Keratinocyte (primary cell): ENCODE measurements around the gene HAVCR2.

Experiments used
- EZH2 ChIP-seq: IDR thresholded peaks from one replicate; pipeline ENCODE4 v1.6.1; 2012; ENCODE audit warnings: inconsistent platforms, mild to moderate bottlenecking, low read length, moderate library complexity
- TF ChIP-seq, protein P1 (sequence below), 3 experiments: IDR thresholded peaks in 1 of 3; conservative IDR thresholded peaks in 1 of 3; optimal IDR thresholded peaks in 1 of 3; 2 replicates in 2 of 3; 3 replicates in 1 of 3; pipeline versions ENCODE3 to v1.5.1; 2011; ENCODE audit warnings: low read length in 3 of 3, mild to moderate bottlenecking in 3 of 3, moderate library complexity in 2 of 3, control low read depth in 1 of 3, inconsistent platforms in 1 of 3; ENCODE audit not compliant: insufficient read depth in 2 of 3; ENCODE audit errors: extremely low read depth in 1 of 3

DNA sequence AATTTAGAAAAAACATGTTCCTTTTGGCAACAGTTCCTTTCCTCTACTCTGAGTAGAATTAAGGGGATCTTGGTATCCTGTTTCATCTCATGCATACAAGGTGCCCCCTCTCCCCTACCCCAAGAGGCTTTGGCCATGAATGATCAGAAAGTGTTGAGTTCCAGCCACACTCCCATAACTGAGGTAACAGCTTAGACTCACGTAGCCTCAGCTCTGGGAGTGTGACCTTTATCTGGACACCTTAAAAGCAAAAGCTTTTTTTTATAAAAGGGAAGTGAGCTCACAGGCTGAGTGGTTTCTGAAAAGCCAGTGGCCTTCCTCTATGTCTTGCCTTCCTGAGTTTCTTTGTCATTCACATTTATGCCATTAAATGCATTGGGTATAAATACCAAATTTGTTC lies 900 bp upstream of the HAVCR2 start:
- TF ChIP-seq, protein P1, sequence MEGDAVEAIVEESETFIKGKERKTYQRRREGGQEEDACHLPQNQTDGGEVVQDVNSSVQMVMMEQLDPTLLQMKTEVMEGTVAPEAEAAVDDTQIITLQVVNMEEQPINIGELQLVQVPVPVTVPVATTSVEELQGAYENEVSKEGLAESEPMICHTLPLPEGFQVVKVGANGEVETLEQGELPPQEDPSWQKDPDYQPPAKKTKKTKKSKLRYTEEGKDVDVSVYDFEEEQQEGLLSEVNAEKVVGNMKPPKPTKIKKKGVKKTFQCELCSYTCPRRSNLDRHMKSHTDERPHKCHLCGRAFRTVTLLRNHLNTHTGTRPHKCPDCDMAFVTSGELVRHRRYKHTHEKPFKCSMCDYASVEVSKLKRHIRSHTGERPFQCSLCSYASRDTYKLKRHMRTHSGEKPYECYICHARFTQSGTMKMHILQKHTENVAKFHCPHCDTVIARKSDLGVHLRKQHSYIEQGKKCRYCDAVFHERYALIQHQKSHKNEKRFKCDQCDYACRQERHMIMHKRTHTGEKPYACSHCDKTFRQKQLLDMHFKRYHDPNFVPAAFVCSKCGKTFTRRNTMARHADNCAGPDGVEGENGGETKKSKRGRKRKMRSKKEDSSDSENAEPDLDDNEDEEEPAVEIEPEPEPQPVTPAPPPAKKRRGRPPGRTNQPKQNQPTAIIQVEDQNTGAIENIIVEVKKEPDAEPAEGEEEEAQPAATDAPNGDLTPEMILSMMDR (optimal IDR thresholded peaks at IDR 0.05 in 1 of 3, IDR thresholded peaks at IDR 0.05 in 1 of 3, conservative IDR thresholded peaks at IDR 0.05 in 1 of 3; ENCODE audit: extremely low read depth in 1 of 3, insufficient read depth in 2 of 3, low read length in 3 of 3), result no peak
- TF ChIP-seq EZH2, result no peak
